Activated CD8-positive, alpha-beta memory T cell treated with anti-CD3 and anti-CD28 coated beads, Interleukin-2, amount 50 U/mL, for 24 hours (primary cell): ENCODE results near the gene KMT2E.

Source experiments
- DNase-seq: peaks from one replicate; pipeline ENCODE4 v3.0.0-alpha.2; 2020; ENCODE audit errors: extremely low read depth

Gene KMT2E

GRCh38 chr7:105130580-105130979 lies 116.6 kb downstream of the KMT2E start:
- DNase-seq: no peak

- DNase-seq: no peak
Measured at GRCh38 chr7:105131033-105131656, 117.1 kb downstream of the KMT2E start.

- DNase-seq: no peak
Measured at GRCh38 chr7:105131890-105132289, 117.9 kb downstream of the KMT2E start.

- no peak for DNase-seq
Measured at GRCh38 chr7:105132335-105132734, 118.3 kb downstream of the KMT2E start.

DNA sequence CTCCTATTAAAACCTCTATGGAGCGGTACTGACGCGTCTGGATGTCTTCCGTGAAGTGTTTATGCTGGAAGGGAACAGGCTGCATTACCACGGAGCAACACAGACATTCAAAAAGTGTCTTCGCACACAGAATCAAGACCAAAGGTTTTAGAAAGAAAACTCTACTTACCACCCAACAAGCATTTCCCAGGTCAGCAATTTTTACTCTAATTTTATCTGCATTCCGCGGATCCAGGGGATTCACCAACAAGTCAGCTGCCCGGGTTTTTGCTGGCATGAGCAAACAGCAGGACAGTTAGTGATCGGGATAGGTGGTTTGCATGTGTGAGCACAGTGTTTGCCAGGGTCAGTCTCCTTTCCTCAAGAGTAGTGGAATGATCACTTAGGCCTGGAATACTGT lies 118.8 kb downstream of the KMT2E start:
- no peak for DNase-seq

DNA sequence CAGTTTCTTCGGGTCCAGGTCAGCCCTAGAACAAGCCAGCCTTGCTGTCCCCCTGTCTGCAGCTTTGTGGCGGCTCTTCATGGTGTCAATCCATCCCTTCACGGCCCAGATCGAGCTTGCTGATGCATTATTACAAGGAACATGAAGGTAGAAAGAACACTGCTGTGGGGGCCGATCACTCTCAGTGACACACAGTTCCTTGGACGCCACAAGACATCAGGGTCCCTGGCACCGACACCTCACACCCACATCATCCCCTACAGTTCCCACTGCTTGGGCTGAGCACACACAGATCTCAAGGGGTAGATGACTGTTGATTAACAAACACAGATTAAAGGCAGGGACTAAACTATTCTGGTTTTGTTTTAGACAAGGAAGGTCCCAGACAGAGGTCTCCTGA lies 119.4 kb downstream of the KMT2E start:
- no peak for DNase-seq

GRCh38 chr7:105133986-105134655 lies 120.1 kb downstream of the KMT2E start:
- DNase-seq: no peak

GRCh38 chr7:105136221-105136620 lies 122.2 kb downstream of the KMT2E start:
- no peak for DNase-seq

DNA sequence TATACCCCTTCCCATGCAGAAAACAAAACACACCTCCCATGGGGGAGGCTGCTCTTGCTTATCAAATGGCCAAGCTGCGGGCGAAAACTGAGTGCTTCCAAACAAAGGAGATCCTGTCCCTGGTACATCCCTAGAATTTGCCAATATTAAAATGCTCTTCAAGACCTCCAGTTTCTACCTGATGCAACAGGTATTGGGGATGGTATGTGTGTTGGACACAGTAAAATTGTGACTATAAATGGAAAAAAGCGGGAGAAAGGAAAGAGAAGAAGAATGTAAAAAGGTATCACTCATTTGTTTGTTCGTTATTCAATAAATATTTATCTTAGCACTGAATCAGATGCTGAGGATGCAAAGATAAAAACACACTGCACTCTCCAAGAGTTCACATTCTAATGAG lies 123.9 kb downstream of the KMT2E start:
- no peak for DNase-seq

GRCh38 chr7:105139381-105139780 lies 125.4 kb downstream of the KMT2E start:
- no peak for DNase-seq

- no peak for DNase-seq
Measured at GRCh38 chr7:105141068-105141467, 127.1 kb downstream of the KMT2E start.

- DNase-seq: no peak
Measured at GRCh38 chr7:105149827-105150226, 135.8 kb downstream of the KMT2E start.

DNA sequence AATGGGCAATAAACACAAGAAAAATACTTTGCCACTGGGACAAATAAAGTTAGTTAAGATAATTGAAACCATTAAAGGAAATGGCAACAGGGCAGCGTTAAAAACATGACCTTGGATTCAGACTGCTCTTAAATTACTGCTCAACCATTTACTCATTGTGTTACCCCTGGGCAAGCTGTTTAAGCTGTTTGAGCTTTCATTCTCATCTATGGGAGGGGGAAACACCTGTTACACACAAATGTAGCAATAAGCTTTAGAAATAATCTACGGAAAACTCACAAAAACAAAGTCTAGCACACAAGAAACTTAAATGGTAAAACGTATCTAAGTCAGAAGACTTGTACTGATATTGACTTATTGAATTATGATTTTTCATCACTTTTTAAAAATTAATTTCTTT lies 137.1 kb downstream of the KMT2E start:
- no peak for DNase-seq

- no peak for DNase-seq
Measured at GRCh38 chr7:105153531-105153930, 139.5 kb downstream of the KMT2E start.

GRCh38 chr7:105154084-105154483 lies 140.1 kb downstream of the KMT2E start:
- DNase-seq: no peak

- DNase-seq: no peak
Measured at GRCh38 chr7:105156731-105157130, 142.7 kb downstream of the KMT2E start.

DNA sequence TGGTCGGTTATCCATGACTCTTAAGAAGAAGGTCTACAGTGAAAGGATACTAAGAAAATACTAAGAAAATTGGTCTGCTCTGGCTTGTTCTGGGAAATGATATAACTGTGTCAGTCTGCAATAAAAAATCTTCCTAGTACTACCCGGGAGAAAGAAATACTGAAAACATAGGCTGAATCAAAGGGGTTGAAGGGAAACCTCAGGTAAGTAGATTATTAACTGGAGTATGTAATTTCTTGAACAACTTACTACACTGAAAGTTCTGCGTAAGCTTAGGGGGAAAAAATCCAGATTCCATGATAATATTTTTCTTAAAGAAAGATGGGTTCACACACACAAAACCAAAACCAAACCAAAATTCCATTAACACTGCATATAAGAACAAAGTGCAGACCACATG lies 143.3 kb downstream of the KMT2E start:
- DNase-seq: no peak

GRCh38 chr7:105161366-105161765 lies 147.4 kb downstream of the KMT2E start:
- no peak for DNase-seq
